ENCODE measurements around the gene OVOL3.

Gene OVOL3

GRCh38 chr19:36152019-36152351 lies 41.0 kb downstream of the OVOL3 start:
- peak overlapping the region; percentile 62 for H3K4me3 ChIP-seq (ENCODE audit: low read length)
- no peak for DNase-seq (ENCODE audit: low read depth)
- TF ChIP-seq CTCF (conservative IDR thresholded peaks at IDR 0.05; ENCODE audit: low read length): no peak

GRCh38 chr19:36152352-36153091 lies 41.6 kb downstream of the OVOL3 start, which contains the start of gene COX7A1:
Gene COX7A1, minus strand, starts transcription at chr19:36152447. Its CDS starts 40 bp downstream, at chr19:36152407.
- DNase-seq (ENCODE audit: low read depth): peak; percentile 59
- H3K4me3 ChIP-seq (ENCODE audit: low read length): peak within 1 kb of the TSS; percentile 62
- TF ChIP-seq CTCF (conservative IDR thresholded peaks at IDR 0.05; ENCODE audit: low read length): no peak

- no peak for DNase-seq (ENCODE audit: low read depth)
- H3K4me3 ChIP-seq (ENCODE audit: low read length): peak overlapping the region; percentile 62; the same call in 1 of the 2 replicates
- TF ChIP-seq CTCF (conservative IDR thresholded peaks at IDR 0.05; ENCODE audit: low read length): no peak
Measured at GRCh38 chr19:36153126-36153525, 42.2 kb downstream of the OVOL3 start.

- TF ChIP-seq CTCF (conservative IDR thresholded peaks at IDR 0.05; ENCODE audit: low read length): no peak
- DNase-seq (ENCODE audit: low read depth): no peak
- no peak overlapping the region for H3K4me3 ChIP-seq (ENCODE audit: low read length)
Measured at GRCh38 chr19:36160821-36161596, 50.1 kb downstream of the OVOL3 start.
